OCI-LY1 (cell line): ENCODE data around the gene COL6A3.

ENCODE experiments used
- EZH2 ChIP-seq: fragments of 200-600 bp; sonication (generic), shearing (Covaris generic); IDR thresholded peaks from 2 replicates; pipeline ENCODE4 v1.8.0; 2017; ENCODE audit warnings: borderline replicate concordance, mixed run types, mild to moderate bottlenecking, antibody characterized with exemption, low read length, moderate library complexity, mixed read lengths
- TF ChIP-seq, protein P1 (sequence below): fragments of 200-600 bp; sonication (generic), shearing (Covaris generic); IDR thresholded peaks from 2 replicates; pipeline ENCODE4 v1.5.1; 2017; ENCODE audit warnings: mild to moderate bottlenecking, antibody characterized with exemption, low read length, moderate library complexity, mixed read lengths

DNA sequence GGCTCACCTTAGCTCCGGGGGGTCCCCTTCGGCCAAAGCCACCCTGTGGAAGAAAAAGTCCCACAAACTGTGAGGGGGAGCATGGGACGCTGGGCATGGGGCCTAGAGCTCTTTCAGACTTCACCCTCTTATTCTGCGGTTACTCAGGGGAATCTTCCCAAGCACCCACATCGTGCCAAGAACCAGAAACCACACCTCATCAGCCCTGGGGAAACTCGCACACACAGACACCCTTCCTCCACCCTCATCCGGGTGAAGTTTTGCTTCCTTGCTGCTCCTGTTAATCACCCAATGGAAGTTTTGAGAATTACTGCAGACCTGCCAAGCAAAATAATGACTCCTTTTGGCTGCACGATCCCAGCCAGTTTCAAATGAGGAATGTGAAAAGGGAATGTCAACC lies 59.1 kb downstream of the COL6A3 start:
- TF ChIP-seq, protein P1, sequence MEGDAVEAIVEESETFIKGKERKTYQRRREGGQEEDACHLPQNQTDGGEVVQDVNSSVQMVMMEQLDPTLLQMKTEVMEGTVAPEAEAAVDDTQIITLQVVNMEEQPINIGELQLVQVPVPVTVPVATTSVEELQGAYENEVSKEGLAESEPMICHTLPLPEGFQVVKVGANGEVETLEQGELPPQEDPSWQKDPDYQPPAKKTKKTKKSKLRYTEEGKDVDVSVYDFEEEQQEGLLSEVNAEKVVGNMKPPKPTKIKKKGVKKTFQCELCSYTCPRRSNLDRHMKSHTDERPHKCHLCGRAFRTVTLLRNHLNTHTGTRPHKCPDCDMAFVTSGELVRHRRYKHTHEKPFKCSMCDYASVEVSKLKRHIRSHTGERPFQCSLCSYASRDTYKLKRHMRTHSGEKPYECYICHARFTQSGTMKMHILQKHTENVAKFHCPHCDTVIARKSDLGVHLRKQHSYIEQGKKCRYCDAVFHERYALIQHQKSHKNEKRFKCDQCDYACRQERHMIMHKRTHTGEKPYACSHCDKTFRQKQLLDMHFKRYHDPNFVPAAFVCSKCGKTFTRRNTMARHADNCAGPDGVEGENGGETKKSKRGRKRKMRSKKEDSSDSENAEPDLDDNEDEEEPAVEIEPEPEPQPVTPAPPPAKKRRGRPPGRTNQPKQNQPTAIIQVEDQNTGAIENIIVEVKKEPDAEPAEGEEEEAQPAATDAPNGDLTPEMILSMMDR, result no peak
- TF ChIP-seq EZH2, result no peak
